ENCODE data around the gene PSD4.

Gene PSD4

DNA sequence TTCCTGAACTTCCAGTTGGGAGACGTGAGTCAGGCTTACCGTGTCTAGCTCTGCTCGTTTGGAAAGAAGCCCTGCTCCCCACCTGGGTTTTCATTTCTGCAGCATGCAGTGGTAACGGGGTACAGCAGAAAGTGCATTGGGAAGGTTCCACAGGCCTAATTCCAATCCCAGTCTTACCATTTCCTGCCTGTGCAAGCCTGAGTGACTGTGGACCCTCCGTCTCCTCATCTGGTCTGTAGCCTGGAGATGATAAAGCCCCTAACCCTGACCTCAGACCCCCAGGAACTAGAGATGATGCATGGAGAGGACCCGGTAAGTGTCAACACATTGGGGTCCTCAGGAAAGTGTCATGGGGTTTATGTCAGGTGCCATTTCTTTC, 5.8 kb upstream of the PSD4 start:
- H3K9me2 ChIP-seq (replicated peaks; ENCODE audit: insufficient read depth, low read length): no peaks in the 10 kb centered on the region
- no peak overlapping the region for H3K9ac ChIP-seq (ENCODE audit: low read length)
- no peak overlapping the region for H2AFZ ChIP-seq (ENCODE audit: low read length)
- H3K27me3 ChIP-seq (replicated peaks; ENCODE audit: insufficient read depth, low read length): no peaks in the 10 kb centered on the region
- TF ChIP-seq EZH2phosphoT487 (IDR thresholded peaks at IDR 0.05; ENCODE audit: low read length): no peak
- TF ChIP-seq EZH2 (optimal IDR thresholded peaks at IDR 0.05; ENCODE audit: low read depth, low read length): no peak
- TF ChIP-seq, protein P1, sequence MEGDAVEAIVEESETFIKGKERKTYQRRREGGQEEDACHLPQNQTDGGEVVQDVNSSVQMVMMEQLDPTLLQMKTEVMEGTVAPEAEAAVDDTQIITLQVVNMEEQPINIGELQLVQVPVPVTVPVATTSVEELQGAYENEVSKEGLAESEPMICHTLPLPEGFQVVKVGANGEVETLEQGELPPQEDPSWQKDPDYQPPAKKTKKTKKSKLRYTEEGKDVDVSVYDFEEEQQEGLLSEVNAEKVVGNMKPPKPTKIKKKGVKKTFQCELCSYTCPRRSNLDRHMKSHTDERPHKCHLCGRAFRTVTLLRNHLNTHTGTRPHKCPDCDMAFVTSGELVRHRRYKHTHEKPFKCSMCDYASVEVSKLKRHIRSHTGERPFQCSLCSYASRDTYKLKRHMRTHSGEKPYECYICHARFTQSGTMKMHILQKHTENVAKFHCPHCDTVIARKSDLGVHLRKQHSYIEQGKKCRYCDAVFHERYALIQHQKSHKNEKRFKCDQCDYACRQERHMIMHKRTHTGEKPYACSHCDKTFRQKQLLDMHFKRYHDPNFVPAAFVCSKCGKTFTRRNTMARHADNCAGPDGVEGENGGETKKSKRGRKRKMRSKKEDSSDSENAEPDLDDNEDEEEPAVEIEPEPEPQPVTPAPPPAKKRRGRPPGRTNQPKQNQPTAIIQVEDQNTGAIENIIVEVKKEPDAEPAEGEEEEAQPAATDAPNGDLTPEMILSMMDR (IDR thresholded peaks at IDR 0.05; ENCODE audit: low read length): no peak
- DNase-seq: no peak
- no peak overlapping the region for H3K4me3 ChIP-seq (ENCODE audit: low read length)
- H3K27ac ChIP-seq (ENCODE audit: low read length): no peak overlapping the region
- no peaks in the 10 kb centered on the region for H3F3A ChIP-seq (ENCODE audit: insufficient read depth, low read length)
- no peaks in the 10 kb centered on the region for H3K9me3 ChIP-seq (replicated peaks; ENCODE audit: insufficient read depth, low read length)
- no peaks in the 10 kb centered on the region for H4K20me1 ChIP-seq (ENCODE audit: insufficient read depth, low read length)
- no peaks in the 10 kb centered on the region for H3K79me2 ChIP-seq (ENCODE audit: low read length)
- H3K4me2 ChIP-seq (ENCODE audit: low read depth, low read length): no peak overlapping the region
- peaks cover 2% of the 10 kb centered on the region for H3K4me1 ChIP-seq (ENCODE audit: low read length)
- no peaks in the 10 kb centered on the region for H3K36me3 ChIP-seq (replicated peaks; ENCODE audit: insufficient read depth, low read length)

DNA sequence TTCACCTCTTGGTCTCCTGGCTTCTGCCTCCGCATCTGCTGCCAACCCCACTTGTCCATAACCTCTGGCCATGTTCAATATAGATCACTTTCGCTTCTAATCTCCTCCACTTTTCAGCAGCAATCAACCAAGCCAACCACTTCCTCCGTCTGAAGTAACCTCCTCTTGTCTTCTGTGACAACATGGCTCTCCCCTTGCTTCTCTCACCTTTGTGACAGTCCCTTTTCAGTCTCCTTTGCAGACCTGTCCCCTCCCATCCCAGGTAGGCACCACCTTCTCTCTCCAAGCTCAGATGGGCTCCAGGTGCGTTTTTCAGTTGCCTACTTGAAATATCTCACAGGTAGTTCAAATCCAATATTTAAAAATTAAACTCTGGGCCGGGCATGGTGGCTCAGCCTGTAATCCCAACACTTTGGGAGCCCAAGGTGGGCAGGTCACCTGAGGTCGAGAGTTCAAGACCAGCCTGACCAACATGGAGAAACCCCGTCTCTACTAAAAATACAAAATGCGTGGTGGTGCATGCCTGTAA, 4.7 kb upstream of the PSD4 start:
- peaks cover 3% of the 10 kb centered on the region for H3K79me2 ChIP-seq (ENCODE audit: low read length)
- no peaks in the 10 kb centered on the region for H3K9me3 ChIP-seq (replicated peaks; ENCODE audit: insufficient read depth, low read length)
- no peaks in the 10 kb centered on the region for H3K9me2 ChIP-seq (replicated peaks; ENCODE audit: insufficient read depth, low read length)
- H3K4me1 ChIP-seq (ENCODE audit: low read length): peaks cover 9% of the 10 kb centered on the region
- H3K4me2 ChIP-seq (ENCODE audit: low read depth, low read length): no peak overlapping the region
- no peak overlapping the region for H3K4me3 ChIP-seq (ENCODE audit: low read length)
- H3K27ac ChIP-seq (ENCODE audit: low read length): no peak overlapping the region
- no peaks in the 10 kb centered on the region for H3K27me3 ChIP-seq (replicated peaks; ENCODE audit: insufficient read depth, low read length)
- H3K9ac ChIP-seq (ENCODE audit: low read length): no peak overlapping the region
- no peak for TF ChIP-seq EZH2phosphoT487 (IDR thresholded peaks at IDR 0.05; ENCODE audit: low read length)
- TF ChIP-seq, protein P1 (IDR thresholded peaks at IDR 0.05; ENCODE audit: low read length): no peak
- no peak for TF ChIP-seq EZH2 (optimal IDR thresholded peaks at IDR 0.05; ENCODE audit: low read depth, low read length)
- no peaks in the 10 kb centered on the region for H4K20me1 ChIP-seq (ENCODE audit: insufficient read depth, low read length)
- peaks cover 5% of the 10 kb centered on the region; the same call in 1 of the 2 replicates for H3F3A ChIP-seq (ENCODE audit: insufficient read depth, low read length)
- no peak overlapping the region for H2AFZ ChIP-seq (ENCODE audit: low read length)
- no peak for DNase-seq
- no peaks in the 10 kb centered on the region for H3K36me3 ChIP-seq (replicated peaks; ENCODE audit: insufficient read depth, low read length)

DNA sequence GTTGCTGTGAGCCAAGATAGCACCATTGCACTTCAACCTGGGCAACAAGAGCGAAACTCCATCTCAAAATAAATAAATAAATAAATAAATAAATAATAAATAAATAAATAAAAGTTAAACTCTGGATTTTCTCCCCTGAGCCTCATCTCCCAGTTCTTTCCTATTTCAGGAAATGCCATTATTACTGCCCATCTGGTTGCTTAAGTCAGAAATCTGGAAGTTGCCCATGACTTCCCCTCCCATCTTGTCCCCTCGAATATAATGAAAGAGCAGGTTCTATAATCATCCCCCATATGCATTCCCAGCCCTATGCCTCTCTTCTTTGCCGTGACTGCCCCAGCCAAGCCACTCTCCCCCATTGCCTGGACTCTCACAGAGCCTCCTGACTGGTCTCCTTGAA, 4.2 kb upstream of the PSD4 start:
- peaks cover 9% of the 10 kb centered on the region for H3K4me1 ChIP-seq (ENCODE audit: low read length)
- no peaks in the 10 kb centered on the region for H3K9me2 ChIP-seq (replicated peaks; ENCODE audit: insufficient read depth, low read length)
- DNase-seq: no peak
- no peaks in the 10 kb centered on the region for H3K27me3 ChIP-seq (replicated peaks; ENCODE audit: insufficient read depth, low read length)
- H3K79me2 ChIP-seq (ENCODE audit: low read length): peaks cover 8% of the 10 kb centered on the region
- H3F3A ChIP-seq (ENCODE audit: insufficient read depth, low read length): peaks cover 9% of the 10 kb centered on the region; the same call in 1 of the 2 replicates
- no peaks in the 10 kb centered on the region for H3K36me3 ChIP-seq (replicated peaks; ENCODE audit: insufficient read depth, low read length)
- no peak overlapping the region for H3K27ac ChIP-seq (ENCODE audit: low read length)
- no peaks in the 10 kb centered on the region for H3K9me3 ChIP-seq (replicated peaks; ENCODE audit: insufficient read depth, low read length)
- no peak overlapping the region for H2AFZ ChIP-seq (ENCODE audit: low read length)
- H3K4me2 ChIP-seq (ENCODE audit: low read depth, low read length): no peak overlapping the region
- H4K20me1 ChIP-seq (ENCODE audit: insufficient read depth, low read length): no peaks in the 10 kb centered on the region
- TF ChIP-seq EZH2phosphoT487 (IDR thresholded peaks at IDR 0.05; ENCODE audit: low read length) (no peak), EZH2 (optimal IDR thresholded peaks at IDR 0.05; ENCODE audit: low read depth, low read length) (no peak)
- TF ChIP-seq, protein P1 (IDR thresholded peaks at IDR 0.05; ENCODE audit: low read length): no peak
- no peak overlapping the region for H3K9ac ChIP-seq (ENCODE audit: low read length)
- no peak overlapping the region for H3K4me3 ChIP-seq (ENCODE audit: low read length)
